Activated T-cell treated with anti-CD3 and anti-CD28 coated beads, Interleukin-2, amount 50 U/mL, for 1 hour (primary cell): ENCODE data around the gene RALGAPB.

Experiments
- DNase-seq: peaks from one replicate; pipeline ENCODE4 v3.0.0-alpha.2; 2020

Gene RALGAPB

DNA sequence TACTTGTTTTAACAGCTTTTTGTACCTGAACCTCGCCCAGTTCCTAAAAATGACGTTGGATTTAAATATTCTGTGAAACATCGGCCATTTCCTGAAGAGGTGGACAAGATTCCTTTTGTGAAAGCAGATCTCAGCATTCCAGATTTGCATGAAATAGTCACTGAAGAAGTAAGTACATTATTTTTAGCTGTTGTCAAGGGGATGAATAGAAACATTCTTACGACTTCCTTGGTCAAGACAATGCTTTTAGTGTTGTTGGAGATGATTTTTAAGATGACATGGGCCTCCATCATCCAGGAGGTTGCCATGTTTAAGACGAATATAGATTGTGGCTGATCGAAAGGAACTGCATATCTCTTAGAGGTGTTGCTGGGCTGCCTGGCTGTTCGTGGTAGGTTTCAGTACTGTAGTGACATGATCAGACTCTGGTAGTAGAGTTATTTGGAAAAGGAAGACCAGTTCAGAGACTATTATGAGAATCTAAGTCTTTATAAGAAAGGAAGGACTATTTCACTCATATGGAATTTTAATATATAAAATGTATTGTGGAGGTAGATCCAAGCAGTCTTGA lies 78.5 kb downstream of the RALGAPB start:
- DNase-seq = no peak

DNA sequence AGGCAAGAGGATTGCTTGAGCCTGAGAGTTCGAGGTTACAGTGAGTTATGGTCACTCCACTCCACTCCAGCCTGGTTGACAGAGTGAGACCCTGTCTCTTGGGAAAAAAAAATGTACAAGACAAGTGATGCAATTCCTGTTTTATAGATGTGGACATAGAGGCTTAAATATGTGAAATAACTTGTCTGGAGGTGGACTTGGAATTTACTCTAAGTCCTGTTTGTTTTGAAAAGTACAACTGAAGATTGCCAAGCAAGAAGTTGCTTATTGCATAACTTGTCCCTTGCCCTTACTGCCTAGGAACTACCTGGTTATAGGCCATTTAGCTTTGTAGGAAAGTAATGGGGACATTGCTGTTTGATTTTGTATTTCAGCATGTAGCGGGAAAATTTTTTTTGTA lies 82.3 kb downstream of the RALGAPB start:
- no peak for DNase-seq

DNA sequence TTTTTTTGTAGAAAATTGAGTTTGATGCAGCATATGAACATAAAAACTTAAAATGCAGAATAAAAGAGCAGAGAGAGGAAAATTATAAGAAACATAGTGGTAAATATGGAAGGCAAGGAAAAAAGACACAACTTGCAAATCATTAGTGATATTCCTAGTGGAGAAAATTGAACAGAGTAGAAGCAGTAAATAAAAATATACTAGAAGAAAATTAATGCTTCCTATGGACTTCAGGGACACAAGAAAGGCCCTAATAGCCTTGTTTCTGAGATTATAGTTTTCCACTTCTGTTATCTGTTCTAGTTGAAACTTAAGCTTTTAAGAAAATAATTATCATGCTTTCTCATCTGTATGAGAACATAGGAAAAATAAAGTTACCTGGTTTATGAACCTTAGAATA lies 82.8 kb downstream of the RALGAPB start:
- DNase-seq = no peak

DNA sequence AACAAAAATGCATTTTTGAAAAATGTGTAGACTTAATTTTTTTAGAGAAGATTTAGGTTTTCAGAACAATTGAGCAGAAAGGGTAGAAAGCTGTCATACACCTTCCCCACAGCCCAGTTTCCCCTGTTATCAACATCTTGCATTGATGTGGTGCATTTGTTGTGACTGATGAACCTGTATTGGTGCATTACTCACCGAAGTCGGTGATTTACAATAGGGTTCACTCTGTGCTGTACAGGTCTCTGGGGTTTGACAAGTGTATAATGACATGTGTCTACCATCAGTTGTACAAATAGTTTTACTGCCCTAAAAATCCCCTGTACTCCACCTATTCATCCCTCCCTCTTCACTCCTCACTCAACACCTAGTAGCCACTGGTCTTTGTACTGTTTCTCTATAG lies 84.5 kb downstream of the RALGAPB start:
- no peak for DNase-seq

DNA sequence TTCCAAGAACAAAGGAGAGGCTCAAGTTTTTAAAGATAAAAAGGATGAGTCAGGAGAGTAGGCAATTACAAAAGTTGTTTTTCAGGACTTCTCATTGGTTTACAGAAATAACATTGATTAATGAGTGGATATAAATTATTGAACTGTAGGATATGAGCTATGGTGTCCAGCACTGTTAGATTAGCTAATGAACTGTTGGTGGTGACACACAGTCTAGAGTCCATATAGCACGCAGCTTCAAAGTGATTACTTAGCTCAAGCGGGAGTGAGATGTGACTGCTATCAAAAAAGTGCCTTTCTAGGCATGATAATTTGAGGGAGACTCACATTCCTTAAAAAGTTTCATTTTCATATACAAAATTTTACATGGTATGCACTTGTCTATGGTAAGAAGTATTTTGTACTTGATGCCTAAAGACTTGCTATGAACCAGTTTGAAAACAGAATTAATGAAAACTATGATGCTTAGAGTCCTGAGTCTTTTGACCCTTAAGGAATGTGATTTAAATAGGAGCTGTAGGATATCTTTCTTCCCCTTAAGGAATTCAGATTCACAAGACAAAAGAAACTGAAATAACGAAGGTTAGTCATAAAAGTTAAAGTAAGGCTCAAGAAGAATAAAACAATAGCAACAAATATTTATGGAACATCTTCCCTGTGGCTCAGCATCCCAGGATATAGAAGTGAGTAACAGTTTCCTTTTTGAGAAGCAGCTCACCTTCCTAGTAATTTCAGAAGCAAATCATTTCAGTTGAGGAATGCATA lies 86.1 kb downstream of the RALGAPB start:
- no peak for DNase-seq

DNA sequence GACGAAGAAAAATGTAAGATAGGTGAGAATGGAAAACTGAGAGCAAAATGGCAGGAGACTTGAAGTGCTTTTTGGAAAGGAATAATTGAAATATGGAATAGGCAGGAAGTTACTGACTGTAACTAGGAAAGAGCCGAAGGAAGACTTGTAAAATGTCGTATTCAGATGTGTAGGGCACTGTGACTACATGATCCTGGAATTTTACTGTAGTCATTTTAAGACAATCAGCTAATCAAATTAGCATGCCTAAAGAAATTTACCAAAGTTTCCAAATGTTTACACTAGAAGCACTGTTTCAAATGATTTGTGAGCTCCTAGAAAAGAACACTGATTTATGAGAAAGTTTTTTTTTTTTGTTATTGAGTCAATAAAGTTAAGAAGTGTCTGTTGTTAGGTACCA lies 87.1 kb downstream of the RALGAPB start:
- DNase-seq = no peak

DNA sequence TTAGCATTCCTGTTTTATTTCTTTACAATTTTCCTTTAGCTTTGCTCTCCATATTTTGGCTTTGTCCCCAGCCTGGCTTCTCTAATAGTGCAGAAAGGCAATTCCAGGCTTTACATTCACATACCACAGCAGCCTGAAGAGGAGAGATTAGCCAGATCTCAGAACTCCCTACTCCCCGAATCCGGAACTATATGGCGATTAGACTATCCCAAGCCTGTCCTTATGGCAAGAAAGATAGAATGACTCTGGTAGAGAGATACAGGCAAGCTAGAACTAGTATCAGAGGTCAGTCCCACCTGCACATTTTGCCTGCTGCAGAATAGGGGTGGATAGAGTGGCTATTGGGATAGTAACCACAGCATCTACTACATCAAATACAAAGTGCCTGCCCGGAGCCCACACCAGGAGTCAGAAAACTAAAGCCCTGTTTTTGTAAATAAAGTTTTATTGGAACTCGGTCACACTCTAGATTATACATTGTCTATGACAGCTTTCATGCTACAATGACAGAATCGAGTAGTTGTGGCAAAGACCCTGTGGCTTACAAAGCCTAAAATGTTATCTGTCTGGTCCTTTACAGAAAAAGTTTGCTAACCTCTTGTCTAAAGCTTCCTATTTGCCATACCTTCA lies 91.3 kb downstream of the RALGAPB start:
- DNase-seq = no peak

DNA sequence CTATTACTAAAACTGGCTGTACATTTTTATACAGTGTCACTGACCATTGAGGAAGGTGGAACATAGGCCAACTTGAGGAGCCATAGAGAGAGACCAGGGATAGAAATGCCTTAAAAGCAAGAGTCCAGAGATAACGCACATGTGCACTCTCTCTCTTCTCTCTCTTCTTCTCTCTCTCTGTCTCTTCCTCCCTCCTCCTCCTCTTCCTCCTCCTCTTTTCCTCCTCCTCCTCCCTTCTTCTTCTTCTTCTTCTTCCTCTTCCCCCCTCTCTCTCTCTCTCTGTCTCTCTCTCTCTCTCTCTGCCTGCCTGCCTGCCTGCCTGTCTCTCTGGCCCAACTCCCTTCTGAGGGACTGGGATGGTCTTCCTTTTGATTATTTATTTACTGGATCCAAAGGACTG lies 92.0 kb downstream of the RALGAPB start:
- no peak for DNase-seq

DNA sequence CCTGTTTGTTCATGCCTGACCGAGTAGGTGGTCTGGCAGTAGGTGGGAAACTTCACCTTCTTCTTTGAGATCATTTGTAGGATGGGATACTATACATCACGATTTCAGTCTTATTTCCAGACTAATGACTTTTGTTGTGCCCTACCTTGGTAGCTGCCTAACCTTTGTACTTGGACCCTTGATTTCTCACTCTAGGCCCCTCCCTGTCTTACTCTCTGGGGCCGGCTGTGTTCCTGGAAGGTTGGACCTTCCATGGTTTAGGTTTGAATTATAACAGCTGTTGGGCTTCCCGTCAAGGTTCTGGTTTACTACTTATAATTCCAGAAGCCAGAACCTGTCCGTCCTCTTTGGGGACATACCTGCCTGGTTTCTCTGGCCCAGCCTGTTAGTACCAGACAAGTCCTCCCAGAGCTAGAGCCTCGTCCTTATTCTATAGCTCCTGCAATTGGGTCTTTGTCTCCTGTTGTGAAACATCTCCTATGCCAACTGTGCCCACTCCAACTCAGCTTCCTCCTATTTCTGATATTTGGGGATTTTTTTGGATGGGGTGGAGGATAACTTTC lies 93.5 kb downstream of the RALGAPB start:
- DNase-seq = no peak

DNA sequence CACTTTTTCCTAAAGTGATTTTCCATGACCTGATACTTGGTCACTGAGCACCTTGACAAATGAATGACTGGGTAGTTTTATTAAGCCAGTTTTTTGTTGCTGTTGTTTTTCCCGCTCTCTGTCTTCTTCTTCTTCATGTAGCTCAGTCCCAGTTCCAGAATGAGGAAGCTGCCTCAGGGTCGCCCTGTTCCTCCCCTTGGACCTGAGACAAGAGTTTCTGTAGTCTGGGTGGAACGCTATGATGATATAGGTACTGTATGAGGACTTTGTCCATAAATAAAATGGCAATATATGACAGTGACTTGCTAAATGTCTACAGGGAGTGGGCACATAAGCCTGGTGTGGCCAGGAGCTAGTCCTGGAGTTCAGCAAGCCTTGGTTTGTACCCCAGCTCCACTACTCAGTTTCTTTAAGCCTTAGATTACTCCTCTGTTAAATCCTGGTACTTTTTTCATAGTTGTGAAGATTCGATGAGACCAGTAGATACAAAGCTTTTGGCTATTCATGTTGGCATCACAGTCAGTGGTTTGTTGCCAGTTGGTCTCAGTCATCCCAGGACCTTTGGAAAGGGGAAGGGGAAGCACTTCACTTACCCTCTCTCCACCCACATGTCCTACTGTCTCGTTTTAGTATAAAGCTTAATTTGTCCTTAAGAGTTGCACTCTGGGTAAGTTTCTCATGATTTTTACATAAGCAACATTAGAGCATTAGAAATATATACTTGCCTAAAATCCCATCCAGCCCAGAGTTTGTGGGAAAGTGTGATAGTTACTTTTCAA lies 97.3 kb downstream of the RALGAPB start:
- DNase-seq = no peak

DNA sequence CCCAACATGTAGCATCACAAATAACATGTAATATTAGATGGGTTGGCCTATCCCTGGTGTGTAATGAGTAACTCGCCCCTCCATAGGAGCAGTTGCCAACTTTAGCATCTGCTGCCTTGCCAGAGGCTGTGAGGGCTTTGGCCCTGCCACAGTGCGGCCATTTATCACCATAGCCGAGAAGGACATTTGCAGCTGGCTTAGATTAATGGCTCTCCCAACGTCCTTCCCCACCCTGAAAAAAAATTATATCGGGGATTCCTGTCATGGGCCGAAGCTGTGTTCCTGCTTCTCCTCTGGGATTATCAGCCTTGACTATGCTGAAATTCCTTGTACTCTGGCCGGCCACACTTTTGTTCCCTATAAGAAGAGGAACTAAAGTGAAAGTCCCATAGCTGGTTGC lies 100.8 kb downstream of the RALGAPB start:
- DNase-seq = no peak

DNA sequence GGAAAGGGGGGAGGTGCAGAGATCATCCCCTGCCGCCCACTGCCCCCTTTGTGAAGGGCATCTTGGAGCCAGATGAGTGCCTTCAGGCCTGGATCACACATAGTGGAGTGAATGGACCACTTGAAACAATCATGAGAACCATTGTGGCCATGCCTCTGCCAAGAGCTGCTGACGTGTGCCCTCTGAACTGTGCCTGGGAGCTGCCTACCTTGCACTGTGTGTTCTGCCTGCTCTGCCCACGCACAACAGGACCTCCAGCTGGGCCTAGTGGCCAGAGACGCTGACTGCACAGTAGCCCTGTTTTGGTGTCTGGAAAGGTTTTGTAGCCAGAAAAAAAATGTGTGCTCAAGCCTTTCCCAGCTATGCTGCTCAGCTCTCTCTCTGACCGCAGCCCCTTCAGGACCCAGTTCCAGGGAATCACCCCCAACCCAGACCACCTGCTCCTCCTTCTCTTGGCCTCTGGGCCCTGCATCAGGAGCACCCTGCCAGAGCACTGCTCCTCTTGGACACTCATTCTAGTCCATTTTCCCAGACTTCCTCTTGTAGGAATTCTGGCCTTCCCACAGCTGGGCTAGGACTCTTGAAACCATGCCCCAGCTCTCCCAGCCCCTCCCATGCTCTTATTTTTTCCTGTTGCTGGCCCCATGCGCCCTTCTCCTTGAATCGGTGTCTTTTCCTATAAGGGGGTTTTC lies 106.7 kb downstream of the RALGAPB start:
- DNase-seq = no peak

DNA sequence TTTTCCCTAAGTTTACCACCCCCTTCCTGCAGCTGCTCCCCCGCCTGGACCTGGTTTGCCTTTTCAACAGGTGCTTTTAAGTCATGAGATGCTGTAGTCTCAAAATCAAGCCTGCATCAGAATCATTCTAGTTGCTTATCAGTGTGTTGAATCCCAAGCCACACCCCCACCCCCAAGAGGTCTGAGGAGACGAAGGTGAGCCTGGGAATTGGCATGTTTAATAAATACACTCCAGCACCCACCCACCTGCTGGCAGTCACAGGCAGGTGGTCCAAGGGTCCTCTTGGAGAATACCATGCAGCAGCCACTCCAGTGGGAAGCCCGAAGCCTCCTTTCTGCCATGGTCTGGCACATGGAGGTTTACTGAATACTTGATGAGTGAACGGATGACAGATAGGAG lies 107.3 kb downstream of the RALGAPB start:
- DNase-seq = no peak

DNA sequence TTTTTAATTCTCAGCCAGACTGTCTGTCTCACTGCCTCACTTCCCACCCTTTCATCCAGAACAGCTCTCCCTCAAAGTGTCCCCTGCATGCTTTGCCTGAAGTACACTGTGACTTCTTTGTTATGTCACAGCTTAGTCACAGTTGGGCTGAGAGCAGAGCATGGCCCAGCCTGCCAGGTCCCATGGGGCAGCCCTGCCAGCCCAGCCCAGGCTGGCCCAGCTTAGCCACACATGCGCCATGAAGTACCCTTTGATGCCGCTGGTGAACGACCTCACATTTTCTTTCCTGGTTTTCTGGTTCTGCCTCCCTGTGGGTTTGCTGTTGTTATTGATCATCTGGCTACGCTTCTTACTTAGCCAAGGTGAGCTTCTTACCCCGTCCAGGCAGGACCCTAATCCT lies 108.4 kb downstream of the RALGAPB start, which contains the start of gene ADIG:
Gene ADIG (plus strand): TSS at position 185 of the 400 bp plus-strand sequence. CDS start 54 bp downstream, at position 239.
- no peak for DNase-seq

DNA sequence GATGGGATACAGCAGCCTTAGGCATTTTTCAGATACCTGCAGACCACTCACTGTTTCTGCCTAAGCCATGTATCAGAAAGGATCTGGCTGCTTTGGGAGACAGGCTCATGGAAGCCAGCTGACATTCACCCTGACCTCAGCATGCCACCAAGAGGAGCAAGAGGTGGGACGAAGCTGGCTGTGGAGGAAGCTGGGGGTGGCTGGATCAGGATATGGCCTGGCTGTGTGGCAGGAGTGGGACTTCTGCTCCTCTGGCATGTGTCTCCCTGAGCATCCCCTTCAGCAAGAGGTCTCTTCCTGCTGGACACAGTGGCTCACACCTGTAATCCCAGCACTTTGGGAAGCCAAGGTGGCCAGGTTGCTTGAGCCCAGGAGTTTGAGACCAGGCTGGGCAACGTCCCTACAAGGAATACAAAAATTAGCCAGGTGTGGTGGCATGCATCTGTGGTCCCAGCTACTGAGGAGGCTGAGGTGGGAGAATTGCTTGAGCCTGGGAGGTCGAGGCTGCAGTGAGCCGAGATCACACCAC lies 109.3 kb downstream of the RALGAPB start:
- no peak for DNase-seq

DNA sequence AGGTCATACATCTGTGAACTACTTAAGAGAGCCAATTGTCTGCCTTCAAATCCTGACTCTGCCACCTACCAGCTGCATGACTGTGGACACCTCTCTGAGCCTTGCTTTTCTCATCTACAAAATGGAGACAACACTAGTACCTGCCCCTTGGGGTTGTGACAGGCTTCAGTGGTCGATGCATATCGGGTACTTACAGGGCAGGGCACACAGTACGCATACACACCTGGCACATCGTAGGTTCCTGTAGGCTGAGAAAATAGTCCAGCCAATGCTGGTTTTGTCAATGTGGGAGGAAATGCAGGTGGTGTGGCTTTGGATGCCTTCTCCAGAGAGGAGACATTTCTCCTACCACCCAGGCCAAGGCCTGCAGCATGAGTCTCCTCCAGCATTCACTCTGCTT lies 110.7 kb downstream of the RALGAPB start:
- DNase-seq = no peak

DNA sequence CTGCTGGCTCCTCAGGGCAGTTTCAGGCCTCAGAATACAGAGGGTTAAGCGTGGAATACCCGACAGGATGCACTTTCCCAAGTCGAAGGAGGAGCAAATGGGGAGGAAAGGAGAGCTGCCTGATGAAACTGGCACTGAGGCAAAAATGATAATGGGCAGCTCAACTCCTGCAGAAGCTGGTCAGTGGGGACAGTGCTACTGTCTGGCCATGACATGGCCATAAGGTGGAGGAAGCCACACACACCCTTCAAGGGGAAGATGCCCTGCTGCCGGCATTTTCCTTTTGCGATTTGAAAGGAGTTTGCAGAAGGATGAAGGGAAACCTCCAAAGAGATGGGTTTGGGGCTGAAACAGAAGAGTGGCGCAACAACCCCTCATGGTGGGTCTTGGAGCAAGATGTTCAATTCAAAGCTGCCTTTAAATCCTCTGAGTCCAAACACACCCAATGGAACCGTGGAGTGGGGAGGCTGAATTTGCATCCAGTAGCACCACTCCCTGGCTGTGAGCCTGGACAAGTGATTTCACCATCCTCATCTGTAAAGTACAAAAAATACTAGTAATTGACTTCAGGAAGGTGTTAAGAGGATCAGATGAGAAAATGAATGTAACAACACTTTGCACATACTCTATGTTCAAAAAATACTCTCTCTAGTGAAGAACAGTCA lies 111.6 kb downstream of the RALGAPB start:
- DNase-seq = no peak

DNA sequence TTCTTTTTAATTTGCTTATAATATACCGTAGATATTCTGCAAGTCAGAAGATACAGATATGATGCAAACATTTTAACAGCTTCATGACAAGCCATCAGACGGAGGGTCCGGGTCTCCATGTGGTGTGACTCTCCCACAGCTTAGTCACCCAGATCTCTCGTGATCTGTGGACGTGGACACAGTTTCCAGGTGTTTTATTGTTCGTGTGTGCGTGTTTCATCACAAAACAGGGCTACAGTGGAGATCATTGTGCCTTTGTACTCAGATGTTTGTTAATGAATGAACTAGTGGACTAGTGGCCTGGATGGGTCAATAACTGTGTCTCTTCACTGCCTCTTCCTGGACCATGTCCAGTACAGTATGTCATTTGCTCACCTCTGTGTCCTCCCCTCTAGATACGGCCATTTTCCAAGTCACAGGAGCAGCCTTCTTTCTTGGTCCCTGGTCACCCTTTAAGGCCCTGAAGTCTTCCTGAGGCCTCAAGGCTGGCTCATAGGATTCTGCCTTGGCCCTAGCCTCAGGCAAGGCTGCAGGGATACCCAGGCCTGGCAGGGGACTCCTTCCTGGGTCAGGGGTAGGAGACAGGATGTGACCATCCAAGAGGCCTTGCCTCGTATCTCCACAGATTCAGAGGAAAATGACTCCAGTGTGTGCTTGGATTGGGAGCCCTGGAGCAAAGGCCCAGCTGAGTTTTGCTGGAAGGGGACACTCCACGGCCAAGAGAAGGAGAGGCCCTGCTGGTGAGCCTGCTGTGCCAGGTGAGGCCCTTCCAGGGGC lies 112.9 kb downstream of the RALGAPB start:
- no peak for DNase-seq

DNA sequence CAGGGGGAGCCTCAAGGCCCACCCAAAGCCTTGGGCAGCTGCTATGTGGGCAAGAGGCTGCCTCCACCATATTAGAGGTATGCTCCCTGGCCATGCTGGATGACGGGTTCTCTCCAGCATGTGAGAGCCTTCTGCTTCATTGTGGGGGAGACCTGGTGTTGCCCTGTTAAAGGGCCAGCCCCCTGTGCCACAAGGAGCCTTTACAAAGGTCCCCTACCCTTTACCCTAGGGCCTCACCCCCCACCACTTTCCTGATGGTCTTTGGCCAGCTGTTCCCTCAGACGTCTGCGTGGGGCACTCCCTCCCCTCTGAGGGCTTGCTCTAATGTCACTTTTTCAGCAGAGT lies 113.5 kb downstream of the RALGAPB start:
- no peak for DNase-seq

DNA sequence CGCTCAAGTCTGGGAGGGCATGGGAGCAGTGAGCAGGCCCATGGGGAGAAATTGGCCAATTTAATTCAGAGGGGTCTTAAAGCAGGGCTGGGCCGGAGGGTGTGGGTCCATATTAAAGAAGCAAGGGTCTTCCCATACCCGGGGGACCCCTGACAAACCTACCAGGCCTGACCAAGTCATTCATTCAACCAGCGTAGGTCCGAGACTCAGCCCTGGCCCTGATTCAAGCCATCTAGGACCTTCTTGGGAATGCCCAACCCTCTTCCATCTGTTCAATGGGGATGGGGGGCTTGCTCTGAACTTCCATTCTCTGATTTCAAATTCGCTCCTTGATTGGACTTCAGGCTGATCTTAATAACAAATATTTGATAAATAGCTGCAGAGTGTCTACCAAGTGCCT lies 115.7 kb downstream of the RALGAPB start:
- no peak for DNase-seq

DNA sequence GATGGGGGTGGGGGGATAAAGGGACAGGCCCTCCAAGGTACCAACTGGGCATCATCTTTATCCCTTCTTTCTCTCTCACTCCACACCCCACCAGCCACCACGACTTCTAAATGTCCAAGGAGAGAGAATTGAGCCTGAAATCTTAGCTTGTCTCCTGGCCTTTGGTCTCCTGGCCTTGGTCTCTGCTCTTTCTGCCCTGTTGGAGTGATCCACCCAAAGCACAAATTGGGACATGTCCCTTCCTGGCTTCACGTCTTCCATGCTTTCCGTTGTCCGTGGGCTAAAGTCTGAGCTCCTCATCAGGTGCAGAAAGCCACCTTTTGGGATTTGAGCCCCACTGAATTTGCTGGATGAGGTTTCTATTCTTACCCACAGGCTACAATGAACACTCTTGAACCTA lies 116.7 kb downstream of the RALGAPB start:
- DNase-seq = no peak
